Measurements from ENCODE around the gene ERGIC3.
A peak's percentile ranks its signal among the peaks of the same experiment; 100 is the strongest.

ERGIC3 gene

DNA sequence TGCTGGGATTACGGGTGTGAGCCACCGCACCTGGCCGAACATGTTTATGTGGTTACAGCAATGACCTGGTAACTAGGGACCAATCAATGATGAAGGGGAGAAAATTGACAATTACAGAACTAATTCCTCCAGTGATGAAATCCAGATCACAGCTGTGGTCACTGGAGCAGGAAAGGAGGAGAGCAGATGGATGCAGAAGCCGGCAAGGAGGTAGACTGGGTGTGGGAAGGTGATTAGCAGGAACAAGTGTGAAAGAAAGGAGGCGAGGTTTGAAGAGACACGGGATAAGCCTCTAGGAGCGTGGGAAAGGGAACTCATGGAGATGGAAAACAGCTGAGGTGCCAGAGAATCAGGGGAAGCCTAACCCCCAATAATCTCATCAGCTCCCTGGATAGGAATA is 56.6 kb downstream of the ERGIC3 start:
- DNase-seq (ENCODE audit: low read depth, low spot score): no peak

DNA sequence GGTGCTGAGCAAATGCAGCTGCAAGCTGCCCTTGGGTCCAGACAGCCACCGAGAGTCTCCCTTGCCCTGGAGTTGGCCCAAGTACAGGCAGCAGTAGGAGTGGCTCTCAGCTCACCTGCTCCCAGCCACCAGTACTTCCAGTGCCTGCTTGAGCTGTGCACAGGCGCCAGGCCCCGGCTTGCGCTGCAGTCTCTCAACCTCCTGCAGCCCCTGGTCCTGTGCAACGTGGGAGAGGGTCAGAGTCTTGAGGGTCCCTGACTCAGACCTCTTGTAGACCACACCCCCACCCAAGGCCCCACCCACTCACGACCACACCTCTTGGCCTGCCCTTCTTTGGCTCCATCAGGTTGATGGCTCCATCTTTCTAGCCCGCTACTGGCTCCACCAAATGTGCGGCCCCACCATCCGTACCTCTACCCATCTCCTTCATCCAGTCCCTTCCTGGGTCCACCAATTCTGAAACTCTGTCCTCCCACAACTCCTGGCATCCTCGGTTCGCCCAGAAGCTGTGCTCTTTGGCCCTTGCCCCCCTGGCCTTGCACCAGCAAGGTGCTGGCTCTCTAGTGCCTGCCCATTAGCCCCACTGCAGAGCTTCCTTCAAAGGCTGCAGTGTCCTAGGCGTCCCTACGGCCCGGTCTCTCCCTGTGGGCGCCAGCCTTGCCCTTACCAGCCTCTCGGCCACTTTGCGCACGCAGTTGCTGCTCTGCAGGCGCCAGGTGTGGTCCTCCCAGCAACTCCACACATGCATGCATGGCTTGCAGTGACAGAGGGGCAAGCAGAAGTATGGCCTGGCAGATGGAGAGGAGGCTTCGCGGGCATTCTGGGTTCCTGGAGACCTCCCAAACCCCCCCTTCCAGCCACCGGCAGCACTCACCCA is 57.3 kb downstream of the ERGIC3 start:
- no peak for DNase-seq (ENCODE audit: low read depth, low spot score)

DNA sequence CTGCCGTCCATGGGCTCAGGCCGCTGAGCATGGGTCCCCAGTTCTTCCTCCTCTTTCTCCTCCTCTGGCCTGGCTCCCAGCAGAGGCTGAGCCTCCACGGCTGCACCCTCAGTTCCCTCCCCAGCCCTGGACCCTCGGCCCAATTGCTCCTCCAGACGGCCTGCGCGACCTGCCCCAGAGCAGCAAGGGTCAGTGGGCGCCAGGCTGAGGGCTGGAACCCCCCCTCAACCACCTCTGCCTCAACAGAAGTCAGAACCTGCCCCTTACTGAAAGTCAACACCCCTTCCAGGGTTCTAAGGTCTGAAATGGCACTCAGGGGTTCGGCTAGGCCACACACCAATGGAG is 57.9 kb downstream of the ERGIC3 start:
- no peak for DNase-seq (ENCODE audit: low read depth, low spot score)

DNA sequence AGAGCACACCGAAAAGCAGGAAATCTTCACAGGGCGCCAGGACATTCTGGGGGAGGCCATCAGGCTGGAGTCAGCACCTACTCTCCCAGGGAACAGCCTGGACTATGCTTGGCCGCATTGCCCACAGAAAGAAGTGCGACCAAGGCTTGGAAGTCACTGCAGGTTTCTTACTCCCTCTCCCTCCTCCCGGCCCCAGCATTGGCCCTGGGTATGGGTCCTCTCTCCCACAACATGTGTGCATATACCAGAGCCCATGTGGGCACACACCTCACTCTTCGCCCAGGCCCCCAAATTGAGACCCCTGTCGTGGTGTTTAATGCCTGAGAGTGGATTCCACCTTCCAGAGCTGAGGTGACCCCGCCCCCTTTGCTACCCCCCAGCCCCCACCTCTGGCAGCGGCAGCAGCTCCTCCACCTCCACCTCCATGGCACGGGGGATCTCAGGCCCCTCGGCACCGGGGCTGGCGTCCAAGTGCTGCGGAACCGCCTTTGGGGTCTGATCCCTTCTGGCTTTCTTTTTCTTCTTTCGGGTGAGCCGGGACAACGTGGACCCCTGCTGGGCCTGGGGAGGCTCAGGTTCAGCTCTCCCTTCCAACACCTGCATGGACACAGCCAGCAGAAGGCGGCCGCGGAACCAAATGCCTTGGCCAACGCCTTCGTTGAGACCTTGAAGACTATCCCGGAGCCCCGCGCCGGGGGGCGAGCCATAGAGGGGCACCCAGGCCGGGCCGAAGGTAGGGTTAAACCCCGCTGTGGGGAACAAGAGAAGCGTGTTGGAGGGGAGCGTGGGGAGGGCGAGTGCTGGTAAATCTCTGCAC is 58.5 kb downstream of the ERGIC3 start:
- DNase-seq (ENCODE audit: low read depth, low spot score): no peak

DNA sequence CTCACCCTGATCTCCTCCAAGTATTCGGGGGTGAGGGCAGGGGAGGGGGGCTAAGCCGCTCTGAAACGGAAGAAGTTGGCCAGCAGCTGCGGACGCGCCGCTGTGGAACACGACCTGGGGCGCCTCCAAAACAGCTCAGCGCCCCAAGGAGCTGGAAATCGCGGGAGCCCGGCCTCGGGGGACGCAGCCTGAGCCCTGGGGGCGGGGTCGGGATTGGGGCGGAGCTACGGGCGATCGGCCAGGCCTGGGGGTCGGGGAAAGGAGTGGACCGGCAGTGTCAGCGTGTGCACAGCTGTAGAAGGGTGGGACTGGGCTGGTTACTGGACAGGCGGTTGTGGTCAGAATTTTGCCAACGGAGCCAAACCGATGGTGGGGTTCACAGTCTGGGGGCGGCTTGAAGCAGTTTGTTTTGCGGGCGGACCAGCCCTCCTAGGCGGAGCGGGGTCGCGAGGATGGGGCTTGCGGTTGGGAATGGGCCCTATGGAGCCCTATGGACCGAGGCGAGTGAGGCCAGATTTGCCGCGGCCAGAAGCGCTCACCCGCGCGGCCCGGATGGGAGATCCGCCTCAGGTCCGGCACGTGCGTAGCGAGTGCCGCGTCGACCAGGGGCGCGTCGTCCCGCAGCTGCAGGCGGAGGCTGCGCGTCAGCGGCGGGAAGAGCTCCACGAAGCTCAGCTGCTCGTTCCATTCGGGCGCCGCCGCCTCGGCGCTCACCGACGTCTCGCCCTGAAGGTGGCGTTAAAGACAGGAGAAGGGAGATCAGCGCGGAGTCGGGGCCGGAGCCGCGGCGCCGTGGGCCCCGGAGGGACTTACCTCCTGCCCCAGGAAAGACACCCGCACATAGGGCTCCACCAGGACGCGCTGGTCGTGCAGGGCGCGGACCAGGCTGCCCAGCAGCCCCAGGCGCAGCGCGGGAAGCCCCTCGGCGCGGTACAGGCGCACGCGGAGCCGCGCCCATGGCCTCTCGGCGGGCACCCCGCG is 59.4 kb downstream of the ERGIC3 start:
- DNase-seq (ENCODE audit: low read depth, low spot score): peak; percentile 55

GRCh38 chr20:35601990-35602389 is 60.1 kb downstream of the ERGIC3 start:
- no peak for DNase-seq (ENCODE audit: low read depth, low spot score)

DNA sequence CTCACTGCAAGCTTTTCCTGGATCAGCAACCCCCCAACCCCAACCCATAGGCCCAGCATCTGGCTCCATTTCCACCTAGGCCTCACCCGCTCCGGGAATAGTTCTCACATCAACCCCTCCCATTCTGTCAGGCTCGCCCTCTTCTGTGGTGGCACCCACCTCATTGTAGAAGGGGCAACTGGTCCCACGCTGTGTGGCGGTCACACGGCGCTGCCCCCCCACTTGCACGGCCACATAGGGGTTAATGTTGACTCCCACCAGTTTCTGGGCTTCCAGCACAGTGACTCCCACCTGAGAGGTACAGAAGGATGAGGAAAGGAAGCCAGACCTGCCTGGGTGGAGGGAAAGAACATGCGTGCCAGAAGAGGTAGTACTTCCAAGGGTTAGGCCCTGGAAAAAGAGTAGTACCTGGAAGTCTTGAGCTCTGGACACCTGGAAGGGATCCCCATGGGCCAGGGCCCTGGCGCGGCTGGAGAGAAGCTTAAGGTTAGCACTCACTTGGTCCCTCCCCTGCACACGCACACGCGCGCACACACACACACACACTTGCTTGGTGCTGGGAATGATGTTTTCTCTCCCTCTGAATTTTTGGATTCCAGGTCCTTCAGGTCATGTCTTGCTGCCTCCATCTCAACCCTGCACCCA is 61.1 kb downstream of the ERGIC3 start:
- DNase-seq (ENCODE audit: low read depth, low spot score): no peak

DNA sequence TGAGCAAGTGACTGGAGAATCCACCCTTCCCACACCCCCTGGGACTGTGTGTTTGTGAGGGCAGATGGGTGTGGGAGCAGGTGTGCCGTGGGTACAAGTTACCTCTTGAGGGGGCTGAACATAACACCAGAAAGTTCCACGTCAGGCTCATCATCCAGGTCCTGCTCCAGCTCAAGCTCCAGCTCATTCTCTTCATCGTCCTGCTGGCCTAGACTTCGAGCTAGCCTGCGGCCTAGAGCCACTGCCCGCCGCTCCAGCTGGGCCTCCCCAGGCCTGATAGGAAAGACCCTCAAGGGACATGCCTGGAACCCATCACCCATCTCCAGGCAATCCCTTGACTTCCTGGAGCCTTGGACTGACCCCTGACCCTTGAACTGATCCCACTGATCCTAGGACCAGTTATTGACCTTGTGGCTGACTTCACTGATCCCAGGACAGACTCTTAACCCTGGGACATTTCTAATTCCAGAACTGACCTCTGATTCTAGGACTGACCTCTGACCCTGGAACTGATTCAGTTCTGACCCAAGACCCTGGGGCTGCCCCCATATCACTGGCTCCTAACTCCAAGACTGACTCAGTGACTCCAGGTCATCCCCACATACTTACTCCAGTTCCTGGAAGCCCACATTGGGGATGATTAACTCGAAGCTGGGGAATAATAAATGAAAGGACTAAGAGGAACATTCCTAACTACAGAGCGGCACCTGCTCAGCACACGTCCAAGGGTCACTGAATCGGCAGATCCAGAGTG is 62.0 kb downstream of the ERGIC3 start:
- DNase-seq (ENCODE audit: low read depth, low spot score): no peak

DNA sequence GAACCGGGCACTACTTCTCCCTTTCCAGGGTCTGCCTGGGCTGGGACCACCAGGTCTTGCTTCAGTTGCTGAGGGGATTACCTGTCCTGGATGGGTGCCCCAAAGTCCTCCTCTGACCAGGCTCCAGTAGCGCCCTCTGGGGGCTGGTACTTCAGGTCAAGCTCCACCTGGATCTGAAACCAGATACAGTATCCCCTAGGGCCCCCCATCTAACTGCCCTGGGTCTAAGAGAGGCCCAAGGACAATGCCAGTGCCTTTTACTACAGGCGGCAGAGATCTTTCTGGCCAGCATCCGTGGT is 62.5 kb downstream of the ERGIC3 start:
- no peak for DNase-seq (ENCODE audit: low read depth, low spot score)

DNA sequence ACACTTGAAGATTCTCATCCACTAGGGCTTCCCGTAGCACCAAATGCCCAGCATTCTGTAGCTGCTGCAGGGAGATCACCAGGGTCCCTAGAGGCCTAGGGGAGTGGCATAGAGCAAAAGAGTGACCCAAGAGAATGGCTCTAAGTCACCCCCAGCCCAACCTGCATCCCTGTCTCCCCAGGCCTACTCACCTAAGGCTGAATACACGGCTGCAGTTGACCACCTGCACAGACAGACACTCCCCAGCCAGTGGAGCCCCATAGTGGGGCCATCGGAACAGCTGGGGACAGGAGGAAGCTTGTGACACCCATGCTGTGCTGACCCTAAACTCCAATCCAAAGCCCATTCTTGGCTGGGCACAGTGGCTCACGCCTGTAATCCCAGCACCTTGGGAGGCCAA is 64.2 kb downstream of the ERGIC3 start:
- no peak for DNase-seq (ENCODE audit: low read depth, low spot score)
